ENCODE measurements around the gene PKM.

The PKM gene

GRCh38 chr15:72168808-72169190 lies 62.2 kb downstream of the PKM start:
- no peak for TF ChIP-seq CTCF (IDR thresholded peaks at IDR 0.05; ENCODE audit: low read depth, low read length, missing control alignments)
- DNase-seq (ENCODE audit: low read depth), result no peak

GRCh38 chr15:72168131-72168807 lies 62.7 kb downstream of the PKM start:
- H3K4me3 ChIP-seq (ENCODE audit: low read depth, low read length), result no peak overlapping the region
- no peak for TF ChIP-seq CTCF (IDR thresholded peaks at IDR 0.05; ENCODE audit: low read depth, low read length, missing control alignments)
- no peak for DNase-seq (ENCODE audit: low read depth)

More at GRCh38 chr15:72168808-72169190, 62.2 kb downstream of the PKM start:
- H3K4me3 ChIP-seq (ENCODE audit: low read depth, low read length), result no peak overlapping the region

GRCh38 chr15:72167445-72167844 lies 63.5 kb downstream of the PKM start:
- no peak for TF ChIP-seq CTCF (IDR thresholded peaks at IDR 0.05; ENCODE audit: low read depth, low read length, missing control alignments)
- H3K4me3 ChIP-seq (ENCODE audit: low read depth, low read length), result no peak overlapping the region
- no peak for DNase-seq (ENCODE audit: low read depth)

GRCh38 chr15:72166716-72167417 lies 64.1 kb downstream of the PKM start:
- no peak for DNase-seq (ENCODE audit: low read depth)
- TF ChIP-seq CTCF (IDR thresholded peaks at IDR 0.05; ENCODE audit: low read depth, low read length, missing control alignments), result no peak
- no peak overlapping the region for H3K4me3 ChIP-seq (ENCODE audit: low read depth, low read length)

GRCh38 chr15:72163719-72164118 lies 67.3 kb downstream of the PKM start:
- TF ChIP-seq CTCF (IDR thresholded peaks at IDR 0.05; ENCODE audit: low read depth, low read length, missing control alignments), result no peak
- no peak overlapping the region for H3K4me3 ChIP-seq (ENCODE audit: low read depth, low read length)
- no peak for DNase-seq (ENCODE audit: low read depth)

GRCh38 chr15:72162569-72162968 lies 68.4 kb downstream of the PKM start:
- H3K4me3 ChIP-seq (ENCODE audit: low read depth, low read length), result no peak overlapping the region
- DNase-seq (ENCODE audit: low read depth), result no peak
- no peak for TF ChIP-seq CTCF (IDR thresholded peaks at IDR 0.05; ENCODE audit: low read depth, low read length, missing control alignments)
